Activated CD8-positive, alpha-beta memory T cell treated with anti-CD3 and anti-CD28 coated beads for 4 hours (primary cell): ENCODE results near the gene CACNG5.
"Not testable (repeated sequence)": the region's sequence is repeated elsewhere in the genome, so short reads cannot be mapped to it uniquely, and the experiment has no call there.

Source experiments
- DNase-seq, 2 donors: peaks; one replicate each; pipeline ENCODE4 v3.0.0-alpha.2; 2020; ENCODE audit warnings: low read depth in 2 of 2

CACNG5 gene

GRCh38 chr17:66849032-66849655 lies 14.2 kb downstream of the CACNG5 start:
- DNase-seq: no peak

- DNase-seq: no peak
Measured at GRCh38 chr17:66849851-66850580, 15.1 kb downstream of the CACNG5 start.

- no peak for DNase-seq
Measured at GRCh38 chr17:66850692-66851091, 15.8 kb downstream of the CACNG5 start.

- DNase-seq: no peak
Measured at GRCh38 chr17:66855204-66855603, 20.3 kb downstream of the CACNG5 start.

GRCh38 chr17:66858226-66859083 lies 23.5 kb downstream of the CACNG5 start:
- no peak for DNase-seq

GRCh38 chr17:66859353-66859752 lies 24.4 kb downstream of the CACNG5 start:
- no peak for DNase-seq

- no peak for DNase-seq
Measured at GRCh38 chr17:66860204-66860603, 25.3 kb downstream of the CACNG5 start.

- no peak for DNase-seq
Measured at GRCh38 chr17:66863820-66864219, 28.9 kb downstream of the CACNG5 start.

- DNase-seq: no peak
Measured at GRCh38 chr17:66865151-66865550, 30.2 kb downstream of the CACNG5 start.

GRCh38 chr17:66873962-66874361 lies 39.0 kb downstream of the CACNG5 start:
- DNase-seq: no peak

- no peak for DNase-seq
Measured at GRCh38 chr17:66884931-66885330, 50.0 kb downstream of the CACNG5 start.

GRCh38 chr17:66885417-66885816 lies 50.5 kb downstream of the CACNG5 start:
- no peak for DNase-seq

- DNase-seq: no peak
Measured at GRCh38 chr17:66889480-66890230, 54.7 kb downstream of the CACNG5 start.

- no peak for DNase-seq
Measured at GRCh38 chr17:66892246-66892645, 57.3 kb downstream of the CACNG5 start.

GRCh38 chr17:66893382-66893781 lies 58.5 kb downstream of the CACNG5 start:
- no peak for DNase-seq

GRCh38 chr17:66893863-66894262 lies 58.9 kb downstream of the CACNG5 start:
- no peak for DNase-seq

- no peak for DNase-seq
Measured at GRCh38 chr17:66897141-66897540, 62.2 kb downstream of the CACNG5 start.

GRCh38 chr17:66898536-66898935 lies 63.6 kb downstream of the CACNG5 start:
- DNase-seq: no peak

GRCh38 chr17:66900126-66901010 lies 65.5 kb downstream of the CACNG5 start:
- no peak for DNase-seq

- not testable (repeated sequence) for DNase-seq
Measured at GRCh38 chr17:66903296-66903695, 68.4 kb downstream of the CACNG5 start.

GRCh38 chr17:66903781-66904180 lies 68.9 kb downstream of the CACNG5 start:
- no peak for DNase-seq
